A549 (cell line): ENCODE data around the gene GAB1.

Experiments
- CTCF ChIP-seq: fragments of >200 bp; sonication (Bioruptor Twin); formaldehyde crosslinking; IDR thresholded peaks from 3 replicates; pipeline ENCODE4 v1.5.1; 2016
- KDM1A ChIP-seq: fragments of 200-600 bp; sonication (generic); IDR thresholded peaks from 2 replicates; pipeline ENCODE4 v1.6.1; 2016; ENCODE audit warnings: low read depth, mild to moderate bottlenecking
- REST ChIP-seq: fragments of 200-600 bp; sonication (generic); IDR thresholded peaks from 2 replicates; pipeline ENCODE4 v1.6.1; 2016; ENCODE audit warnings: antibody characterized with exemption, mild to moderate bottlenecking, moderate library complexity
- ZFP36 ChIP-seq: fragments of 450-650 bp; IDR thresholded peaks from 2 replicates; pipeline ENCODE4 v1.6.1; 2014; ENCODE audit warnings: borderline replicate concordance; ENCODE audit not compliant: partially characterized antibody

DNA sequence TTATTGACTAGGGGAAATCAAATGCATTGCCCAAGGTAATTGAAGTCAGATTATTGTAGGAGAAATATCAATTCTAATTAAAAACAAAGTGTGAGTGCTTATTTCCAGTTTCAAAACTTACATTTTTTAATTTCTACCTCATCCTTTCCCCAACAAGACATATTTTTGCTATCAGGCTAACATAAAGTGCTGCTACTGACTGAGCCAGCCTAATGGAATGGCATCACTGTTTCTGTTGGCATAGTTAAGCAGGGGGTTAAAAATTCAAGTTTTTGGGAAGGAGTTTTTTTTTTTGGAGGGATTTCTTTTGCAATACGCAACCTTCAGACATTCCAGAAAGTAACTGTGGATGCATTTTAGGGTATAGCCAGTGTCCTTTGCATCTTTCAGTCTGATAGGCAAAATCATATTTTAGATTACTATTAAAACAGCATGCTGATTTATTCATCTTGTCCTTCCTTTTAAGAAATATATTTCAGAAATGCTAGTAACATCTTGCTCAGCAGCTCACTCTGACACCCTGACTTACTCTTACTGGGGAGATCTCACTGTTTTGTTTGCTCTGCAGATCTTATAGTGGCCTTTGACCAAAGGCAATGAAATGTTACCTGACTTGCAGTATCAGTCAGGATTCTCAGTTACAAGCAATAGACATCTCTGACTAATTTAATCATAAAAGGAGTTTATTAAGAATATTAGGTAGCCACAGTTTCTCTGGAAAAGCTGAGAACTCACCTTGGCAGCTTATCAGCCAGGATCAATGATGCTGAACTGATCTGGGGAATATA lies 24.4 kb downstream of the GAB1 start:
- TF ChIP-seq REST, result no peak
- TF ChIP-seq ZFP36, result no peak
- no peak for TF ChIP-seq KDM1A
- TF ChIP-seq CTCF, result no peak
